Activated CD8-positive, alpha-beta memory T cell treated with anti-CD3 and anti-CD28 coated beads for 36 hours (primary cell): ENCODE results near the gene KCTD3. TPM values are rescaled to one million over a fixed set of nuclear protein-coding genes. Genes with fewer than 3 reads are reported as not detected.

ENCODE experiments used
- CTCF ChIA-PET: fragments of 350-600 bp; sonication (Branson Sonifier 250); formaldehyde crosslinking; loops from one replicate; lab custom pipeline; 2021; ENCODE audit warnings: antibody characterized with exemption; lab: Charles Lee
- POLR2A ChIA-PET: fragments of 350-600 bp; sonication (Branson Sonifier 250); formaldehyde crosslinking; loops from one replicate; lab custom pipeline; 2021; ENCODE audit warnings: antibody characterized with exemption; lab: Charles Lee
- total RNA-seq, 2 experiments: library from RNA; stranded (reverse); gene quantifications; one replicate each; pipeline ENCODE4 v1.2.3, GENCODE V29; 2021

KCTD3 gene
- total RNA-seq, 2 experiments from 2014 or later: 1.2 TPM

GRCh38 chr1:215600867-215601266 is 33.8 kb downstream of the KCTD3 start:
- ChIA-PET CTCF (no interaction called here), POLR2A (no interaction called here)

- ChIA-PET POLR2A (no interaction called here), CTCF (no interaction called here)
Observed at GRCh38 chr1:215601276-215601675, 34.2 kb downstream of the KCTD3 start.

DNA sequence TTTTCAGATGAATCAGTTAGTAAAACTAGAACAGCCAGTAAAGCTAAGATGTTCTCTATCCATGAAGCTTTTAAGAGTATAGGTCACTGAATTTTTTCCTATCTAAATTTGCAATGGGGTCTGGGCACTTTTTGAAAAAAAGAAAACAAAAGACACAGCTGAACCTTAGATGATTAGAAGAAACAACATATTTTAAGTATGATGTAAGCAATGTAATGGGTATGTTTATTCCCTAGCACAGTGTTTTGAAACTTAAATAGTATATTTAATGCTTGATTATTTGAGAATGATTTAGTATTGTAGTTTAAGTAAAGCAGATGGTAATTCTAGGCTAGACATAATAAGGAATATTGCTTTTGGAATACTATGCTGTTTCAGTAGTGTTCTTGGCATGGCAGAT is 36.2 kb downstream of the KCTD3 start:
- POLR2A ChIA-PET: no interaction called here
- CTCF ChIA-PET: no interaction called here

GRCh38 chr1:215605011-215605621 is 38.0 kb downstream of the KCTD3 start:
- ChIA-PET CTCF (no interaction called here), POLR2A (no interaction called here)

DNA sequence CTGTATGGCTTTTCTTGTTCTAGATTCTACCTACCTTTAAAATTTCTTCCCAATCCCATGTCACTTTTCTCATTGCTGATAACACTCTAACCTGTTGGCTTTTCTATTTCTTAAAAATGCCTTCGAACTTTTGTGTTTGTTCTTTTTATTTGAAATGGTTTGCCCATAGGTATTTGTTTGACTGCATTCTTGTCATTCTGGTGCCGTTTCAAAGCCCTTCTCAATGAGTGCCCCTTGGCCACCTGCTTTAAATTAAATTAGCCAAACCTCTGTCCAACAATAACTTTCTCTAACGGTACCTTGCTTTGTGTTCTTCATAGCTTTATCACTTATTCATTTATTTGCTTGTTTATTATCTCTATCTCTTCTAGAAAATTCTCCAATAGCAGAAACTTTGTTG is 38.9 kb downstream of the KCTD3 start:
- ChIA-PET CTCF (no interaction called here), POLR2A (no interaction called here)

- CTCF ChIA-PET: no interaction called here
- POLR2A ChIA-PET: no interaction called here
Observed at GRCh38 chr1:215606564-215607168, 39.6 kb downstream of the KCTD3 start.

DNA sequence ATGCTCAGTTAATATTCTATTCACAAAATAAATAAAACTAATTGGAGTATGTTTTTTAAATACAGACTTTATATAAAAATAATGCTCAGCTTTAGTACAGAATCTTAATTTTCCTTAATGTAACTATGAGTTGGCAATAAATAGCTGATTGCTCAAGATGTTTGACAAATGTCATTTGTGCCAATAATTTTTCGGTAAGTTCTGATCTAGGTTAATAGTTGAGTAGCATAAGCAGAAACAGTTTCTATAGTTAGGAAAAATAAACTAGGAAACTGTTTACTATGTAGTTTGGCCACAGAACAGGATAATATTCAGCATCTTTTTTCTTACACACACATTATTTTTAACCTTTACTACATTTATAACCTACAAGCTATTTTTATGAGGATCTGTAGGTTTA is 40.3 kb downstream of the KCTD3 start:
- ChIA-PET POLR2A (no interaction called here), CTCF (no interaction called here)

GRCh38 chr1:215608646-215609045 is 41.5 kb downstream of the KCTD3 start:
- CTCF ChIA-PET: no interaction called here
- POLR2A ChIA-PET: no interaction called here

- CTCF ChIA-PET: no interaction called here
Observed at GRCh38 chr1:215612391-215612790, 45.3 kb downstream of the KCTD3 start.

DNA sequence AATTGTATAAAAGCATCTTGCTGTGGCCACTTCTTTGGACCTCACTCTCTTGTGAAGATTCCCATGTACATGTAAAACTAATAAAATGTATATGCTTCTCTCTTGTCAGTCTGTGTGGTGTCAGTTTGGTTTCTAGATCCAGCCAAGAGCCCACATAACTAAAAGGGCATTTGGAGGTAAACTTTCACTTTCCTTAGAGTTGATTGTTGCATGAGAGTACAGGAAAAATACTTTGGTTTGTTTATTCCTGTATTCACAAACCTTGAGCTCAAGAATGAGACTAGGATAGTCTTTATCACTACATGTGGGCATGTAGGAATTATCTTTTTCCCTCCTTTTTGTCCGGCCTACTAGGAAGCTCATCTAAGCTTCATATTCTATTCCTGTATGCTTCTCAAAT is 50.9 kb downstream of the KCTD3 start:
- CTCF ChIA-PET: no interaction called here
- POLR2A ChIA-PET: no interaction called here

More at GRCh38 chr1:215612391-215612790, 45.3 kb downstream of the KCTD3 start:
- POLR2A ChIA-PET: no interaction called here

GRCh38 chr1:215623162-215623561 is 56.1 kb downstream of the KCTD3 start:
- ChIA-PET CTCF (no interaction called here), POLR2A (no interaction called here)

GRCh38 chr1:215625949-215626348 is 58.8 kb downstream of the KCTD3 start:
- CTCF ChIA-PET: no interaction called here
- POLR2A ChIA-PET: no interaction called here

- CTCF ChIA-PET: no interaction called here
- POLR2A ChIA-PET: no interaction called here
Observed at GRCh38 chr1:215631040-215631439, 63.9 kb downstream of the KCTD3 start.

GRCh38 chr1:215631489-215631888 is 64.4 kb downstream of the KCTD3 start:
- POLR2A ChIA-PET: no interaction called here
- CTCF ChIA-PET: no interaction called here

- CTCF ChIA-PET: no interaction called here
- POLR2A ChIA-PET: no interaction called here
Observed at GRCh38 chr1:215635827-215636226, 68.7 kb downstream of the KCTD3 start.

- POLR2A ChIA-PET: no interaction called here
Observed at GRCh38 chr1:215636258-215636965, 69.3 kb downstream of the KCTD3 start.

DNA sequence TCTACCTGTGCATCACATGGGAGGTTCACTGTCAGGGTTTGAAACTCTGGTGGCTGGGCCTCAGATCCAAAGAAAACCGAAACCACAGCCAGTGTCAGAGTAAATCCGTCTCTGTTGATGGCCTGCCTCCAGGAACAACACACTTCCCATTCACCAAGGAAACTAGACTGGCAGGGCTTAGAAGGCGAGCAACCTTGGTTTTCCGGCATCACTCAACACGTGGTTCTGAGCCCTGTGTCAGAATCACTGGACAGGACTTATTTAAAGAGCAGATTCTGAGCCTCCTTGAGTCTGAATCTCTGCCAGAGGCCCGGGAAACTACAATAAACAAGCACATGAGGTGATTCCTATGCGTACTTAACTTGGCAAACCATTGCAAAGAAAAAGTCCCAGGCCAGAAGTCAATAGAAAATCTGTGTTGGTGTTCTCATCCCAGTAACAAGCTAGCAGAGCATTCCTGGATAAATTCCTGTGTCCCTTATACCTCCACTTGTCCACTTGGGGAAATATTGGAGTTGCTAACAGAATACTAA is 70.0 kb downstream of the KCTD3 start:
- ChIA-PET CTCF (no interaction called here), POLR2A (no interaction called here)

More at GRCh38 chr1:215636258-215636965, 69.3 kb downstream of the KCTD3 start:
- CTCF ChIA-PET: no interaction called here

- ChIA-PET POLR2A (no interaction called here), CTCF (no interaction called here)
Observed at GRCh38 chr1:215640429-215641148, 73.5 kb downstream of the KCTD3 start.

DNA sequence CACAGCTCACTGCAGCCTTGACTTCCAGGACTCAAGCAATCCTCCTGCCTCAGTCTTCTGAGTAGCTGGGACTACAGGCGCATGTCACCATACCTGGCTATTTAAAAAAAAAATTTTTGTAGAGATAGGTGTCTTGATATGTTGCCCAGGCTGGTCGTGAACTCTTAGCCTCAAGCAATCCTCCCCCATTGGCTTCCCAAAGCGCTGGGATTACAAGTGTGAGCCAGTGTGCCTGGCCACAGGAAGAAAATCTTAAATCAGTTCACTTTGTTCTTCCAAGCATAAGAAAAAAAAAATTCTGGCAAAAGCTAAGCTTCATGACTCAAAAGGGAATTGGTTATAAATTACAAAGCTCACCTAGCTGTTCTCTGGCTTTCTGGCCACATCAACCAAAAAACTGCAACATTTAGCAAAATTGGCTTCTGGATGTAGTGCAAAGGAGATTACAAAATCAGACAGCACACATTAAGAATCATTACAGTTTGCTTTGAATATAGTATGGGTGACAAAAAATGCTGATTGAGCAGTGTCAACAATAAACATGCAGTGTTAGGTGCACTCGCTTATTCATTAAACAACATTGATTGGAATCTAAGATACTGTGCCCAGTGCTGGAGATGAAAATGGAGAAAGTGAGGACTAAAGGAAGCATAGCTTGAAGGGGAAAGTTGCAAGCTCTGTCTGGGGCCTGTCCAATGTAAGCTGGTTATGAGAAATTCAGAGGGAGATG is 76.7 kb downstream of the KCTD3 start:
- POLR2A ChIA-PET: no interaction called here

DNA sequence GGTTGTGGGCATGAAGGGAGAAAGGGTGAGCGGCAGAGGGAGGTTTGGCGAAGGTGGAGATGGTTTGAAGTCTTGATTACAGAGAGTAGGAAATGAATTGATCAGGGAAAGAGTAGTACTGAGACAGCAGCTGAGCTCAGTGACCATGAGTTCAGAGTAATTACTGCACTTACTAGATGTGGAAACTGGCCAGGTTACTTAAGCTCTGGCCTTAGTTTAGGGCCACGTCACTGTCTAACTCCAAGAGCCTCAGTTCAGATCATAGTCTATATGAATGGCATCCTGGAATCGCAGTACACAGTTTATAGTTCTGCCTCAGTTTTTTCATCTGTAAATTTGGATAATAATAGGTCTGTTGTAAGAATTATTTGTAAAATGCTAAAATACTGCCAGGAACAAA is 78.1 kb downstream of the KCTD3 start:
- CTCF ChIA-PET: no interaction called here

More for the DNA sequence above, 76.7 kb downstream of the KCTD3 start:
- CTCF ChIA-PET: no interaction called here

More for the DNA sequence above, 78.1 kb downstream of the KCTD3 start:
- POLR2A ChIA-PET: no interaction called here
